ENCODE measurements around the gene SASH1. TPM values are rescaled to one million over a fixed set of nuclear protein-coding genes. Genes with fewer than 3 reads are reported as not detected.

SASH1 gene
- not detected for total RNA-seq
- under 1 TPM in 1 of 4 donors, not detected in 3; 0.06 TPM for polyA plus RNA-seq

GRCh38 chr6:148342350-148343046, at the start of gene SASH1:
Gene SASH1 (plus strand): TSS chr6:148342838. CDS start chr6:148343068, 230 bp downstream.
- H3K4me1 ChIP-seq (ENCODE audit: control insufficient read depth, insufficient read depth, low read length, poor library complexity, severe bottlenecking) = peaks cover 8% of the 10 kb centered on the region
- Mint-ChIP-seq H3K4me1 (peaks cover 0 to 6% (median 0%) of the 10 kb centered on the region in 4 donors), H3K27me3 (peaks cover 43% of the 10 kb centered on the region)

GRCh38 chr6:148293181-148293995, 49.2 kb upstream of the SASH1 start:
- peaks cover 0 to 3% (median 0%) of the 10 kb centered on the region in 7 donors for H3K9me3 Mint-ChIP-seq
- Histone ChIP-seq H3K4me1 (ENCODE audit: control insufficient read depth, insufficient read depth, low read length, poor library complexity, severe bottlenecking) (no peaks in the 10 kb centered on the region), H3K4me3 (ENCODE audit: low read depth, low read length) (no peak overlapping the region), H3K27me3 (ENCODE audit: control insufficient read depth, insufficient read depth, low read length) (no peaks in the 10 kb centered on the region), H3K36me3 (ENCODE audit: control insufficient read depth, insufficient read depth, low read length) (no peaks in the 10 kb centered on the region), H3K27ac (ENCODE audit: insufficient read depth, low read length, poor library complexity, severe bottlenecking) (no peak overlapping the region), H3K9me3 (ENCODE audit: control insufficient read depth in 2 of 2, low read length in 2 of 2) (no peaks in the 10 kb centered on the region)
- no peaks in the 10 kb centered on the region for H3K4me1 Mint-ChIP-seq
- no peak overlapping the region for H3K4me3 Mint-ChIP-seq
- H3K27me3 Mint-ChIP-seq = no peaks in the 10 kb centered on the region
- no peak overlapping the region for H3K27ac Mint-ChIP-seq
- ATAC-seq (ENCODE audit: low read depth in 2 of 2) (no peak), DNase-seq (no peak)
- no peaks in the 10 kb centered on the region for H3K36me3 Mint-ChIP-seq

More at GRCh38 chr6:148342350-148343046, at the start of gene SASH1:
- Histone ChIP-seq H3K36me3 (ENCODE audit: control insufficient read depth, insufficient read depth, low read length) (no peaks in the 10 kb centered on the region), H3K27me3 (ENCODE audit: control insufficient read depth, insufficient read depth, low read length) (peaks cover 21% of the 10 kb centered on the region), H3K4me3 (ENCODE audit: low read depth, low read length) (peak within 1 kb of the TSS; percentile 18), H3K9me3 (ENCODE audit: control insufficient read depth in 2 of 2, low read length in 2 of 2) (no peaks in the 10 kb centered on the region), H3K27ac (ENCODE audit: insufficient read depth, low read length, poor library complexity, severe bottlenecking) (no peak within 1 kb of the TSS)
- DNase-seq (peak in 1 of 3 donors; percentile 38), ATAC-seq (ENCODE audit: low read depth in 2 of 2) (no peak)
- Mint-ChIP-seq H3K27ac (no peak within 1 kb of the TSS), H3K36me3 (no peaks in the 10 kb centered on the region), H3K4me3 (peak within 1 kb of the TSS; percentile 46 to 63 (median 56)), H3K9me3 (peaks cover 0 to 3% (median 0%) of the 10 kb centered on the region in 7 donors)

DNA sequence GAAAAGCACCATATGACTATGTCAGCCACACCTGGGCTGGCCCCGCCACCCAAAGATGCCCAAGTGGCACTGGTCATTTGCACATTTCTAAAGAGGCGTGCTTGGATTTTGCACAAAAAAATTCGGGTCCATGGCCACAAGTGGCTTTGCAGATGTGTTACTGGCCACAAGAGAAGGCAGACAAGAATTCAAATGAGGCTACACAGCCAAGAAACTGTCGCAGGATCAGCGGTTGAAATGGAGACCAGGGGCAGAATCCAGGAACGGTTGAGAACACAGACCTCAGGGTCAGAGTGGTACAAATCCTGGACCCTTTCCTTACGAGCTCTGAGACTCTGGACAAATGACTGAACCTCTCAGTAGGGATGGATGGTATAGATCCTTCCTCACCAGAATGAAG, 48.6 kb upstream of the SASH1 start:
- Mint-ChIP-seq H3K36me3 (no peaks in the 10 kb centered on the region), H3K4me1 (no peaks in the 10 kb centered on the region), H3K27ac (no peak overlapping the region), H3K9me3 (peaks cover 0 to 2% (median 0%) of the 10 kb centered on the region in 7 donors), H3K27me3 (no peaks in the 10 kb centered on the region), H3K4me3 (no peak overlapping the region)
- no peaks in the 10 kb centered on the region for H3K4me1 ChIP-seq (ENCODE audit: control insufficient read depth, insufficient read depth, low read length, poor library complexity, severe bottlenecking)
- H3K36me3 ChIP-seq (ENCODE audit: control insufficient read depth, insufficient read depth, low read length) = no peaks in the 10 kb centered on the region
- ATAC-seq (ENCODE audit: low read depth in 2 of 2) (no peak), DNase-seq (no peak)
- no peaks in the 10 kb centered on the region for H3K9me3 ChIP-seq (ENCODE audit: control insufficient read depth in 2 of 2, low read length in 2 of 2)
- no peak overlapping the region for H3K4me3 ChIP-seq (ENCODE audit: low read depth, low read length)
- no peak overlapping the region for H3K27ac ChIP-seq (ENCODE audit: insufficient read depth, low read length, poor library complexity, severe bottlenecking)
- H3K27me3 ChIP-seq (ENCODE audit: control insufficient read depth, insufficient read depth, low read length) = no peaks in the 10 kb centered on the region

- Mint-ChIP-seq H3K27ac (no peak overlapping the region), H3K4me3 (no peak overlapping the region), H3K4me1 (no peaks in the 10 kb centered on the region), H3K36me3 (no peaks in the 10 kb centered on the region), H3K9me3 (peaks cover 0 to 4% (median 0%) of the 10 kb centered on the region in 7 donors), H3K27me3 (no peaks in the 10 kb centered on the region)
- Histone ChIP-seq H3K27ac (ENCODE audit: insufficient read depth, low read length, poor library complexity, severe bottlenecking) (no peak overlapping the region), H3K4me1 (ENCODE audit: control insufficient read depth, insufficient read depth, low read length, poor library complexity, severe bottlenecking) (no peaks in the 10 kb centered on the region), H3K36me3 (ENCODE audit: control insufficient read depth, insufficient read depth, low read length) (no peaks in the 10 kb centered on the region), H3K4me3 (ENCODE audit: low read depth, low read length) (no peak overlapping the region), H3K27me3 (ENCODE audit: control insufficient read depth, insufficient read depth, low read length) (no peaks in the 10 kb centered on the region), H3K9me3 (ENCODE audit: control insufficient read depth in 2 of 2, low read length in 2 of 2) (no peaks in the 10 kb centered on the region)
- DNase-seq (no peak), ATAC-seq (ENCODE audit: low read depth in 2 of 2) (no peak)
Measured at GRCh38 chr6:148295261-148295887, 47.3 kb upstream of the SASH1 start.

- Histone ChIP-seq H3K27me3 (ENCODE audit: control insufficient read depth, insufficient read depth, low read length) (no peaks in the 10 kb centered on the region), H3K36me3 (ENCODE audit: control insufficient read depth, insufficient read depth, low read length) (no peaks in the 10 kb centered on the region), H3K4me1 (ENCODE audit: control insufficient read depth, insufficient read depth, low read length, poor library complexity, severe bottlenecking) (no peaks in the 10 kb centered on the region), H3K27ac (ENCODE audit: insufficient read depth, low read length, poor library complexity, severe bottlenecking) (no peak overlapping the region), H3K9me3 (ENCODE audit: control insufficient read depth in 2 of 2, low read length in 2 of 2) (no peaks in the 10 kb centered on the region), H3K4me3 (ENCODE audit: low read depth, low read length) (no peak overlapping the region)
- DNase-seq (no peak), ATAC-seq (ENCODE audit: low read depth in 2 of 2) (no peak)
- H3K27ac Mint-ChIP-seq = no peak overlapping the region
- no peaks in the 10 kb centered on the region for H3K27me3 Mint-ChIP-seq
- H3K36me3 Mint-ChIP-seq = no peaks in the 10 kb centered on the region
- no peaks in the 10 kb centered on the region for H3K4me1 Mint-ChIP-seq
- peaks cover 0 to 4% (median 0%) of the 10 kb centered on the region in 7 donors for H3K9me3 Mint-ChIP-seq
- H3K4me3 Mint-ChIP-seq = no peak overlapping the region
Measured at GRCh38 chr6:148296771-148297170, 45.9 kb upstream of the SASH1 start.

- H3K36me3 ChIP-seq (ENCODE audit: control insufficient read depth, insufficient read depth, low read length) = no peaks in the 10 kb centered on the region
- H3K9me3 ChIP-seq (ENCODE audit: control insufficient read depth in 2 of 2, low read length in 2 of 2) = no peaks in the 10 kb centered on the region
- H3K27me3 ChIP-seq (ENCODE audit: control insufficient read depth, insufficient read depth, low read length) = no peaks in the 10 kb centered on the region
- ATAC-seq (ENCODE audit: low read depth in 2 of 2) (no peak), DNase-seq (no peak)
- Mint-ChIP-seq H3K4me3 (no peak overlapping the region), H3K27me3 (no peaks in the 10 kb centered on the region), H3K9me3 (peaks cover 0 to 4% (median 0%) of the 10 kb centered on the region in 7 donors), H3K36me3 (no peaks in the 10 kb centered on the region), H3K27ac (no peak overlapping the region), H3K4me1 (no peaks in the 10 kb centered on the region)
- no peak overlapping the region for H3K27ac ChIP-seq (ENCODE audit: insufficient read depth, low read length, poor library complexity, severe bottlenecking)
- no peak overlapping the region for H3K4me3 ChIP-seq (ENCODE audit: low read depth, low read length)
- H3K4me1 ChIP-seq (ENCODE audit: control insufficient read depth, insufficient read depth, low read length, poor library complexity, severe bottlenecking) = no peaks in the 10 kb centered on the region
Measured at GRCh38 chr6:148298683-148299082, 44.0 kb upstream of the SASH1 start.

DNA sequence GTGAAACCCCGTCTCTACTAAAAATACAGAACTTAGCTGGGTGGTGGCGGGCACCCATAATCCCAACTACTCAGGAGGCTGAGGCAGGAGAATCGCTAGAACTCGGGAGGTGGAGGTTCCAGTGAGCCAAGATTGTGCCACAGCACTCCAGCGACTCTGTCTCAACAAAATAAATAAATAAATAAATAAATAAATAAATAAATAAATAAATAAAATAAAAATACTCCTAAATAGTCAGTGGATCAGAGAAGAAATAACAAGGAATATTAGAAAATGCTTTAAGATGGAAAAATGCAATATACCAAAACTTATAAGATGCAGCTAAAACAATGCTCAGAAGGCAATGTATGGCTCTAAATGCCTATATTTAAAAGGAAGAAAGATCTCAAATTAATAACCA, 39.0 kb upstream of the SASH1 start:
- Mint-ChIP-seq H3K9me3 (peaks cover 0 to 4% (median 0%) of the 10 kb centered on the region in 7 donors), H3K4me1 (no peaks in the 10 kb centered on the region), H3K4me3 (no peak overlapping the region), H3K27ac (no peak overlapping the region), H3K27me3 (no peaks in the 10 kb centered on the region), H3K36me3 (no peaks in the 10 kb centered on the region)
- no peaks in the 10 kb centered on the region for H3K9me3 ChIP-seq (ENCODE audit: control insufficient read depth in 2 of 2, low read length in 2 of 2)
- no peaks in the 10 kb centered on the region for H3K36me3 ChIP-seq (ENCODE audit: control insufficient read depth, insufficient read depth, low read length)
- no peaks in the 10 kb centered on the region for H3K4me1 ChIP-seq (ENCODE audit: control insufficient read depth, insufficient read depth, low read length, poor library complexity, severe bottlenecking)
- DNase-seq (no peak), ATAC-seq (ENCODE audit: low read depth in 2 of 2) (no peak)
- H3K4me3 ChIP-seq (ENCODE audit: low read depth, low read length) = no peak overlapping the region
- H3K27me3 ChIP-seq (ENCODE audit: control insufficient read depth, insufficient read depth, low read length) = no peaks in the 10 kb centered on the region
- H3K27ac ChIP-seq (ENCODE audit: insufficient read depth, low read length, poor library complexity, severe bottlenecking) = no peak overlapping the region
